Activated T-helper 1 cell treated with Interleukin-2 at 50 U/mL for 16 hours (primary cell): Measurements from ENCODE around the gene NBAS.
"Not testable (repeated sequence)": the region's sequence is repeated elsewhere in the genome, so short reads cannot be mapped to it uniquely, and the experiment has no call there.

Experiments
- DNase-seq: peaks from one replicate; pipeline ENCODE4 v3.0.0-alpha.2; 2020; ENCODE audit warnings: low read depth

The NBAS gene

GRCh38 chr2:15262792-15263191 lies 298.3 kb downstream of the NBAS start:
- no peak for DNase-seq

DNA sequence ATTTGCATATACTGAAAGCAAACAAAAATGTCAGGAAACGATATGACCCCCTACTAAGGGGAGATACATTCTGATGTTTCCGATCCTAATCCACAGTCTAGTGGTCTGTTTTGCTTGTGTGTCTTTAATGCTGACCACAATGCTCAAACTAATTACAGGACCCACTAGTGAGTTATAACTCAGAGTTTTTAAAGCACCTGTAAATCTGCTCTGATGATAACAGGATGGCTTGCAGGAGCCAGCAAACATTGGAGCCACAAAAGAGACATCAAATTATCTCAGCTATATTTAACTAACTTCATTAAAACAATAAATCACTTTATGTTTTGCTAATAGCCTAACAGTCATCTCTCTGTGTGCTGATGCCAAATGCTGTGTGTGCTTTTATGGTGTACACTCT lies 300.3 kb downstream of the NBAS start:
- no peak for DNase-seq

- DNase-seq = no peak
Measured at GRCh38 chr2:15260196-15260595, 300.9 kb downstream of the NBAS start.

- no peak for DNase-seq
Measured at GRCh38 chr2:15259356-15259756, 301.8 kb downstream of the NBAS start.

- DNase-seq = not testable (repeated sequence)
Measured at GRCh38 chr2:15258385-15258784, 302.7 kb downstream of the NBAS start.

- DNase-seq = no peak
Measured at GRCh38 chr2:15253835-15254286, 307.3 kb downstream of the NBAS start.

- DNase-seq = no peak
Measured at GRCh38 chr2:15253247-15253646, 307.9 kb downstream of the NBAS start.

- DNase-seq = no peak
Measured at GRCh38 chr2:15251753-15252152, 309.4 kb downstream of the NBAS start.

DNA sequence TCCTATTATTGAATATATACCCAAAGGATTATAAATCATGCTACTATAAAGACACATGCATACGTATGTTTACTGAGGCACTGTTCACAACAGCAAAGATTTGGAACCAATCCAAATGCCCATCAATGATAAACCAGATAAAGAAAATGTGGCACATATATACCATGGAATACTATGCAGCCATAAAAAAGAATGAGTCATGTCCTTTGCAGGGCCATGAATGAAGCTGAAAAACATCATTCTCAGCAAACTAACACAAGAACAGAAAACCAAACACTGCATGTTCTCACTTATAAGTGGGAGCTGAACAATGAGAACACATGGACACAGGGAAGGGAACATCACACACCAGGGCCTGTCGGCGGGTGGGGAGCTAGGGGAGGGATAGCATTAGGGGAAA lies 310.2 kb downstream of the NBAS start:
- not testable (repeated sequence) for DNase-seq

- no peak for DNase-seq
Measured at GRCh38 chr2:15246870-15247269, 314.3 kb downstream of the NBAS start.

- no peak for DNase-seq
Measured at GRCh38 chr2:15243762-15244161, 317.4 kb downstream of the NBAS start.

DNA sequence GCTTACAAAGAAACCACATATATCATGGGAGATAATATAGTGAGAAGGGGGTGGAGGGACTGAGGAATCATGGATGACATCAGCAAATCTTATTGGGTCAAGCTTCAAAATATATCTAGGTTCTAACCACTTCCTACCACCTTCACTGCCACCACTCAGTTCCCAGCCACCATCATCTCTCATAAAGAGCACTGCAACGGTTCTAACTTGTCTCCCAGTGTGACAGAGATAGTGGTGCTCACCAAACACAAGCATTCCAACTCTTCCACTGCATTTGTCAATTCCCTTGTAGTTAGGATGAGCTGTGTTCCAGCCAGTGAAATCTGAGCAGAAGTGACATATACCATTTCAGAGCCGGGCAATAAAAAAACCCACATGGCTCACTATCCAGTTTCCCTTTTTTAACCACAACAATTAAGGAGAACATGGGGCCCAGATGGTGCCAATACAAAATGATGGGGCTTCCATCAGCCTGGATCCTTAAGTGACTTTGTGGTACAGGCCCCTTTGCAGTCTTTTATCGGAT lies 318.1 kb downstream of the NBAS start:
- no peak for DNase-seq

- DNase-seq = no peak
Measured at GRCh38 chr2:15241929-15242328, 319.2 kb downstream of the NBAS start.

- no peak for DNase-seq
Measured at GRCh38 chr2:15241201-15241600, 319.9 kb downstream of the NBAS start.

GRCh38 chr2:15238028-15238427 lies 323.1 kb downstream of the NBAS start:
- DNase-seq = no peak

DNA sequence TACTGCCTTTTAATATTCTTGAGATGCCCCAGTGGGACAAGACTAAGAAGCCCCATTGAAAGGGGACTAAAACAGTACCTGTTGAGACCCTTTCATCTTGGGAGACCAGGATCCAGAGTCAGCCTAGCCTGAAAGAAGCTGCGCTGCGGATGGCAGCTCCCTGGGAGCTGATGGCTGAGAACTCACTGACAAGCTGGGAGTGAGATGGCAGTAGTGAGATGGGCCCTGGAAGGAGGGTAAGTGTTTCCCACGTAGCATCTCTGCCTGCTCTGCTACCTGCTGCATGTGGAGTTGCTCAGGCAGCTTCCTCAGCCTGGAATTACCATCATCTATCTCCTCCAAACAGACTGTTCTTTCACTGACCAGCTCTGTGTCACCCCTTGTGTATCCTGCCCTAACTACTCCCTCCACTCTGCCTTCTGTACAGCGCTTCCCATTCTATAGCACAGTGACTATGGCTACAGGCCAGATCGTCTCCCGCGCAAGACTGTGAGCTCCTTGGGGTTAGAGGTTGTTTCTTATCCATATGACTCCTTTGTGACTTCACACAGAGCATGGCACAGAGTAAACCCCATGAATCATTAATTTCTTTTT lies 330.4 kb downstream of the NBAS start:
- no peak for DNase-seq

DNA sequence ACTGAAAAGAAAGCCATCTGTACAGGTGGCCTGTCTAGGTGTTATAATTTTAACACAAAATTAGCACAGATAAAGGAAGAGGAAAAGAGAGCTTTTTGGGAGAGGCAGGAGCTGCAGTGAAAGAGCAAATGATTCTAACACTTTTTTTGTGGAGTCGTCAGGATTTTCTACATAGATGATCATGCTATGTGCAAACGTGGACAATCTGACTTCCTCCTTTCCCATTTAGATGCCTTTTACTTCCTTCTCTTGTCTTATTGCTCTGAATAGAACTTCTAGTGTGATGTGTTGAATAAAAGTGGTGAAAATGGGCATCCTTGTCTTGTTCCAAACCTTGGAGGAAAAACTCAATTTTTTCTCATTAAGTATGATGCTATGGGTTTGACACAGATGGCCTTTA lies 334.5 kb downstream of the NBAS start:
- DNase-seq = no peak

- DNase-seq = no peak
Measured at GRCh38 chr2:15225131-15225530, 336.0 kb downstream of the NBAS start.

- DNase-seq = no peak
Measured at GRCh38 chr2:15224641-15225040, 336.5 kb downstream of the NBAS start.

DNA sequence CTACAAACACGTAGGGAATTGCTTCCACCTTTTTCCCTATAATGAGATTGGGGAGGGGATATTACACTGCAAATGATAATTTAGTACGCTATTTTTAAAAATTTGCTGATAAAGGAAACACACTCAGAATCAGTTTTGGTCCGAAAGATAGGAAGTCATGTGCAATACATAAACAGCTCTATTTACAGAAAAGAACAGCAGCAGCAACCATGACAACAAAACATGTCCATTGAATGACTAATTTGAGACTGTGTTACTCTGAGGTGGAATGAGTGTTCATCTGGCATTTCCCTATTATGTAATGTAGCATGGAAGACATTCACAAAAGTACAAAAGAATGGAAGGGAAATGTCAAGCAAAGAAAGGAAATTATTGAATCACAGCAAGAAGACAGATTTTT lies 337.2 kb downstream of the NBAS start:
- DNase-seq = no peak

GRCh38 chr2:15222856-15223255 lies 338.3 kb downstream of the NBAS start:
- DNase-seq = no peak

GRCh38 chr2:15220603-15221002 lies 340.5 kb downstream of the NBAS start:
- no peak for DNase-seq

GRCh38 chr2:15218423-15219086 lies 342.6 kb downstream of the NBAS start:
- DNase-seq = no peak

DNA sequence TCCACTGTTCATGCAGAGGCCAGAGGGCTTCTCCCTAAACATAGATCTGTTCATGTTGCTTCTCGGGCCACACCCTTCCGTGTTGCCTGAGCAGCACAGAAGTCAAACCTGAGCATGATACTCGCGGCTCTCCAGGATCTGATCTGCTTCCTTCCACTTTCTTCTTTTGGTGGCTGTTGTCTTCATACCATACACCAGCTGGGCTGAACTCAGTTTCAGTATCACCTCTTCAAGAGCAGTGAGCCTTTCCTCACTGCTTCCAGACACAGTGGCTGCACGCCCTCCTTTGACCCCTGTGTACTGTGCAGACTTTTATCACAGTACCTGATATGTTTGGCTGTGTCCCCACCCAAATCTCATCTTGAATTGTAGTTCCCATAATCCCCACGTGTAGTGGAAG lies 348.9 kb downstream of the NBAS start:
- DNase-seq = no peak
